IPS-NIHi7 (cell line): Measurements from ENCODE around the gene SAMD11.

Experiments
- DNase-seq: peaks from one replicate; pipeline ENCODE4 v3.0.0; 2012; ENCODE audit warnings: mixed read lengths; ENCODE audit errors: extremely low spot score

Gene SAMD11

GRCh38 chr1:993379-993995 lies 69.8 kb downstream of the SAMD11 start:
- no peak for DNase-seq
